Mesendoderm (in vitro differentiated cells): ENCODE data around the gene ITPR2.
"Not testable (repeated sequence)": the region's sequence is repeated elsewhere in the genome, so short reads cannot be mapped to it uniquely, and the experiment has no call there.

Experiments
- DNase-seq: peaks from one replicate; pipeline ENCODE4 v3.0.0; 2013
- H2AK5ac ChIP-seq: 2 replicates; pipeline ENCODE4 v1.6.1; 2013; ENCODE audit warnings: low read length, inconsistent platforms
- H2BK120ac ChIP-seq: 2 replicates; pipeline ENCODE4 v1.6.1; 2013; ENCODE audit warnings: low read depth, mild to moderate bottlenecking, low read length, moderate library complexity, mixed read lengths
- H2BK15ac ChIP-seq: replicated peaks from 2 replicates; pipeline ENCODE4 v1.6.1; 2013; ENCODE audit warnings: low read depth, mild to moderate bottlenecking, moderate library complexity
- H2BK5ac ChIP-seq: 2 replicates; pipeline ENCODE4 v1.6.1; 2013; ENCODE audit warnings: low read length, inconsistent platforms
- H3K18ac ChIP-seq: 2 replicates; pipeline ENCODE4 v1.6.1; 2013; ENCODE audit warnings: mild to moderate bottlenecking, low read length, mixed read lengths
- H3K23ac ChIP-seq: one replicate; pipeline ENCODE4 v1.6.1; 2013; ENCODE audit warnings: low read length
- H3K27ac ChIP-seq: 2 replicates; pipeline ENCODE4 v1.5.1; 2013; ENCODE audit warnings: low read depth, mild to moderate bottlenecking, inconsistent platforms, low read length, moderate library complexity
- H3K27me3 ChIP-seq: 2 replicates; pipeline ENCODE4 v1.6.1; 2013; ENCODE audit warnings: low read length, control low read depth, mild to moderate bottlenecking, inconsistent platforms; ENCODE audit not compliant: insufficient read depth, poor library complexity
- H3K36me3 ChIP-seq: 2 replicates; pipeline ENCODE4 v1.6.1; 2013; ENCODE audit warnings: low read length, inconsistent platforms; ENCODE audit not compliant: control insufficient read depth, insufficient read depth
- H3K4ac ChIP-seq: one replicate; pipeline ENCODE4 v1.6.1; 2013; ENCODE audit warnings: low read depth, mild to moderate bottlenecking, low read length, moderate library complexity
- H3K4me1 ChIP-seq: 2 replicates; pipeline ENCODE4 v1.6.1; 2013; ENCODE audit warnings: low read depth, low read length, inconsistent platforms; ENCODE audit not compliant: control insufficient read depth
- H3K4me2 ChIP-seq: 2 replicates; pipeline ENCODE4 v1.6.1; 2013; ENCODE audit warnings: low read length
- H3K4me3 ChIP-seq: 2 replicates; pipeline ENCODE4 v1.5.1; 2013; ENCODE audit warnings: mild to moderate bottlenecking, low read length
- H3K56ac ChIP-seq: one replicate; pipeline ENCODE4 v1.6.1; 2013; ENCODE audit warnings: low read length
- H3K79me1 ChIP-seq: 2 replicates; pipeline ENCODE4 v1.6.1; 2013; ENCODE audit warnings: low read length, inconsistent platforms
- H3K79me2 ChIP-seq: 2 replicates; pipeline ENCODE4 v1.6.1; 2013; ENCODE audit warnings: mild to moderate bottlenecking, low read length; ENCODE audit not compliant: control insufficient read depth, insufficient read depth
- H3K9ac ChIP-seq: 2 replicates; pipeline ENCODE4 v1.6.1; 2013; ENCODE audit warnings: low read length, inconsistent platforms
- H4K5ac ChIP-seq: one replicate; pipeline ENCODE4 v1.6.1; 2013; ENCODE audit warnings: low read length
- H4K8ac ChIP-seq: one replicate; pipeline ENCODE4 v1.6.1; 2013; ENCODE audit warnings: low read depth, mild to moderate bottlenecking, control low read depth, low read length, moderate library complexity
- WGBS: extraction: QIAGEN DNeasy Blood & Tissue Kit; methylation state at CpG from one replicate; pipeline ENCODE4 v1.1.7; 2013; ENCODE audit warnings: low lambda C conversion rate, missing lambda C conversion rate; ENCODE audit not compliant: insufficient coverage; ENCODE audit errors: extremely low coverage; 5-methylcytosine and 5-hydroxymethylcytosine counted together

Gene ITPR2

DNA sequence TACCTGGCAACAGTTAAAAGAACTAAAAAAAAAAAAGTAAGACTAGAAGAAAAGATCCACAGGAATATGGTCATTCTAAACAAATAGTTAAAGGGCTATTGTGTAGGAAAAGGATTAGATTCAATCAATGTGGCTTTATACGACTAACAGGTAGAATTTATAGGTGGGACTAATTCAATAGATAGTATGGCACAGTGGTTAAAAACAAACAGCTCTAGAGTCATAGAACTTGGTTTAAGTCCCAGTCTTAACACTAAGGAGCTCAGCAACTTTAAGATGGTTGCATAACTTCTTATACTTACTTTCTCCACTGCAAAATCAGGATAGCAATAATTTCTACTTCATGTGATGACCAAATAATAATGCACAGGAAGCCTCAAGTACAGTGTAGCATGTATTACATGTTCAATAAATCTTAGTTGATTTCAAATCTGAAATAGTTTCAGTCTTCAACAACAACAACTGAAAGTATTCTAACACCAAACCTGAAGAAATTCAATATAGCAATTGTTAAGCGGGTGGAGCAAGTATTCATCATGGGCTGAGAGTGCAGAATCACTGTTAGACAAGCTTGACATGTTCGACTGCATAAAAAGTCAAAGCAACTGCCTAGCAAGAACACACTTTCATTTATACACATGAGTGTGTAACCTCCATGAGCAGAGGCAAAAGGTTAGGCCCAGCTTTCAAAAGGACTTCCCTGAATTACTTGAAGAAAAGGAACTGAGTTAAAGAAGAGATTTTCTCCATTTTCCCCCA lies 50.4 kb downstream of the ITPR2 start:
- Histone ChIP-seq H3K4me2 (no peak overlapping the region), H2BK120ac (no peak overlapping the region), H4K5ac (no peak overlapping the region), H3K4me3 (no peak overlapping the region), H3K56ac (no peak overlapping the region), H3K18ac (no peak overlapping the region), H3K27ac (no peak overlapping the region), H4K8ac (no peak overlapping the region), H3K23ac (no peak overlapping the region), H3K79me1 (no peaks in the 10 kb centered on the region), H2BK5ac (no peak overlapping the region), H3K4me1 (no peaks in the 10 kb centered on the region), H2BK15ac (no peak overlapping the region), H3K4ac (no peak overlapping the region), H2AK5ac (no peak overlapping the region), H3K36me3 (no peaks in the 10 kb centered on the region), H3K27me3 (no peaks in the 10 kb centered on the region), H3K9ac (no peak overlapping the region), H3K79me2 (no peaks in the 10 kb centered on the region)
- no peak for DNase-seq
- WGBS, result no CpG with 5 or more reads among the region's 3 CpGs

DNA sequence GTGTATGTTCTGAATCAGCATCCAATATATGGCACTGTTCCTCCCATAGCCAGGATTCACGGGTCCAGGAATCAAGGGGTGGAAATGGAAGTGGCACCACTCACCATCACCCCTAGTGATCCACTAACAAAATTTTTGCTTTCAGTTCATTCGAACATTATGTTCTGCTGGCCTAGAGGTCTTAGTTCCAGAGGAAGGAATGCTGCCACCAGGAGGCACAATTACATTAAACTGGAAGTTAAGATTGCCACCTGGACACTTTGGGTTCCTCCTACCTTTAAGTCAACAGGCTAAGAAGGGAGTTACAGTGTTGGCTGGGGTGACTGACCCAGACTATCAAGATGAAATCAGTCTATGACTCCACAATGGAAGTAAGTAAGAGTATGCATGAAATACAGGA lies 52.3 kb downstream of the ITPR2 start:
- not testable (repeated sequence) for H3K4me3 ChIP-seq

DNA sequence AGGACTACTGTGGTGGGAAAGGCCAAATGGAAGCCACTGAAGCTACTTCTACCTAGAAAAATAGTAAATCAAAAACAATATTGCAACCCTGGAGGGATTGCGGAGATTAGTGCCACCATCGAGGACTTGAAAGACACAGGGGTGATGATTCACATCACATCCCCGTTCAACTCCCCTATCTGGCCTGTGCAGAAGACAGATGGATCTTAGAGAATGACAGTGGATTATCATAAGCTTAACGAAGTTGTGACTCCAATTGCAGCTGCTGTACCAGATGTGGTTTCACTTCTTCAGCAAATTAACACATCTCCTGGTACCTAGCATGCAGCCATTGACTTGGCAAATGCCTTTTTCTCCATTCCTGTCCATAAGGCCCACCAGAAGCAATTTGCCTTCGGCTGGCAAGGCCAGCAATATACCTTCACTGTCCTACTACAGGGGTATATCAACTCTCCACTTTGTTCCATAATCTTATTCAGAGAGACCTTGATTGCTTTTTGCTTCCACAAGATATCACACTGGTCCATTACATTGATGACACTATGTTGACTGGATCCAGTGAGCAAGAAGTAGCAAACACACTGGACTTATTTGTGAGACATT lies 54.7 kb downstream of the ITPR2 start:
- no CpG with 5 or more reads among the region's 5 CpGs for WGBS
- not testable (repeated sequence) for H3K56ac ChIP-seq, H4K8ac ChIP-seq, H3K79me2 ChIP-seq, H2AK5ac ChIP-seq, H3K79me1 ChIP-seq, DNase-seq, H2BK120ac ChIP-seq, H3K27ac ChIP-seq, H3K4me1 ChIP-seq, H2BK5ac ChIP-seq, H4K5ac ChIP-seq, H3K4me3 ChIP-seq, H3K23ac ChIP-seq, H3K4ac ChIP-seq, H3K4me2 ChIP-seq, H3K27me3 ChIP-seq, H3K9ac ChIP-seq, H3K18ac ChIP-seq, H3K36me3 ChIP-seq, H2BK15ac ChIP-seq

More for the DNA sequence above, 52.3 kb downstream of the ITPR2 start:
- not testable (repeated sequence) for H3K27me3 ChIP-seq, H3K18ac ChIP-seq, H3K36me3 ChIP-seq, H2AK5ac ChIP-seq, H3K56ac ChIP-seq, H2BK5ac ChIP-seq, H2BK15ac ChIP-seq, H3K23ac ChIP-seq, H3K79me1 ChIP-seq, H4K5ac ChIP-seq, H3K79me2 ChIP-seq, H3K4ac ChIP-seq, H2BK120ac ChIP-seq, H3K4me2 ChIP-seq, H3K4me1 ChIP-seq, H3K9ac ChIP-seq, H4K8ac ChIP-seq, H3K27ac ChIP-seq
- no CpG with 5 or more reads among the region's 2 CpGs for WGBS
- DNase-seq, result peak; percentile 19

DNA sequence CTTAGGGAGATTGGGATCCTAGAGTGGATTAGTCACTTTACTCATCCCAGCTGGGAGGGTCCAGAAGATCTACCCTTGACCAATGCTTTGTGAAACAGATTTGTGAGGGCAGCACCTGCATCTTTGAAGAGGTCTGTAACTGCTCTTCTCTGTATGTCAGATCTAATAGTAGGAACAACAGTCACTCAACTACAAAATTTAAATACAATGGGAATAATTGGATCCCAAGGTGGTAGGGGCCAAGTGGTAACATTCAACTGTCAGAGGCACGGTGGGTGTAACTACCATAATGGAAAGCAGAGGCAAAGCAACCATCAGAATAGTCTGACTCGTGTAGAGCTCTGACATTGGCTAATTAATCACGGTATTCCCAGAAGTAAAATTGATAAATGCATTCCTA lies 55.8 kb downstream of the ITPR2 start:
- Histone ChIP-seq H3K4me3 (no peak overlapping the region), H3K79me2 (peaks cover 1% of the 10 kb centered on the region), H3K4me1 (no peaks in the 10 kb centered on the region), H3K23ac (no peak overlapping the region), H2BK5ac (no peak overlapping the region), H4K8ac (no peak overlapping the region), H2AK5ac (no peak overlapping the region), H2BK15ac (no peak overlapping the region), H4K5ac (no peak overlapping the region), H3K4me2 (no peak overlapping the region), H3K18ac (no peak overlapping the region), H2BK120ac (no peak overlapping the region), H3K56ac (no peak overlapping the region), H3K27ac (no peak overlapping the region), H3K79me1 (no peaks in the 10 kb centered on the region), H3K36me3 (no peaks in the 10 kb centered on the region), H3K27me3 (no peaks in the 10 kb centered on the region), H3K9ac (no peak overlapping the region), H3K4ac (no peak overlapping the region)
- no peak for DNase-seq
- WGBS, result no CpG with 5 or more reads among the region's 3 CpGs

DNA sequence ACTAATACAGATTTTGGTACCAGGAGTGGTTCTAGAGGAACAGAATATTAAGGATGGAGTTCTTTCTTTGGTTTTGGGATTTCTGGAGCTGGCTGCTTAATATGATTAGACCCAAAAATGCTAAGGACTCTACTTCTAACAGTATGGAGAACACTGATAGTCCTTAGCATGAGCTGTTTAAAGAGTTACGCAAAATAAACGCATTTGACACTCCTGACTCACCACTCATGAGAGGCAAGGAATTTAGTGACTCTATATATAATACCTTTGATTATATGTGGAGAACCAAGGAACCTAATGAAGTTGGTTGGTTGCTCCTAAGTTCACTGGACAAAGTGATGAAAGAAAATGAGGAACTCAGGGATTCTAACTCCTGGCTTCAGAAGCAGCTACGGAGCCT lies 57.0 kb downstream of the ITPR2 start:
- H3K9ac ChIP-seq, H4K8ac ChIP-seq, H3K79me1 ChIP-seq, H2AK5ac ChIP-seq, DNase-seq, H2BK5ac ChIP-seq, H2BK120ac ChIP-seq, H3K36me3 ChIP-seq, H2BK15ac ChIP-seq, H3K4me1 ChIP-seq, H3K27me3 ChIP-seq, H3K23ac ChIP-seq, H3K4me3 ChIP-seq, H3K18ac ChIP-seq, H3K4me2 ChIP-seq, H4K5ac ChIP-seq, H3K79me2 ChIP-seq, H3K27ac ChIP-seq, H3K56ac ChIP-seq, H3K4ac ChIP-seq: not testable (repeated sequence)
- WGBS, result no CpG with 5 or more reads among the region's 3 CpGs
